ENCODE measurements around the gene ATP13A3.
A peak's percentile ranks its signal among the peaks of the same experiment; 100 is the strongest.

Gene ATP13A3

GRCh38 chr3:194440756-194441155 is 46.0 kb downstream of the ATP13A3 start:
- DNase-seq (ENCODE audit: low read depth in 2 of 2), result no peak

- no peak for DNase-seq (ENCODE audit: low read depth in 2 of 2)
Observed at GRCh38 chr3:194439881-194440550, 46.8 kb downstream of the ATP13A3 start.

GRCh38 chr3:194434503-194434902 is 52.3 kb downstream of the ATP13A3 start:
- no peak for DNase-seq (ENCODE audit: low read depth in 2 of 2)

GRCh38 chr3:194431554-194431953 is 55.2 kb downstream of the ATP13A3 start:
- DNase-seq (ENCODE audit: low read depth in 2 of 2), result no peak

GRCh38 chr3:194425399-194425798 is 61.4 kb downstream of the ATP13A3 start:
- no peak for DNase-seq (ENCODE audit: low read depth in 2 of 2)

GRCh38 chr3:194424953-194425352 is 61.8 kb downstream of the ATP13A3 start:
- no peak for DNase-seq (ENCODE audit: low read depth in 2 of 2)

- DNase-seq (ENCODE audit: low read depth in 2 of 2), result no peak
Observed at GRCh38 chr3:194424373-194424772, 62.4 kb downstream of the ATP13A3 start.

- DNase-seq (ENCODE audit: low read depth in 2 of 2), result no peak
Observed at GRCh38 chr3:194423317-194423716, 63.5 kb downstream of the ATP13A3 start.

- no peak for DNase-seq (ENCODE audit: low read depth in 2 of 2)
Observed at GRCh38 chr3:194422188-194422587, 64.6 kb downstream of the ATP13A3 start.

GRCh38 chr3:194418671-194419070 is 68.1 kb downstream of the ATP13A3 start:
- DNase-seq (ENCODE audit: low read depth in 2 of 2), result no peak

- no peak for DNase-seq (ENCODE audit: low read depth in 2 of 2)
Observed at GRCh38 chr3:194407423-194407822, 79.4 kb downstream of the ATP13A3 start.

GRCh38 chr3:194405766-194406165 is 81.0 kb downstream of the ATP13A3 start:
- no peak for DNase-seq (ENCODE audit: low read depth in 2 of 2)

GRCh38 chr3:194404365-194405140 is 82.2 kb downstream of the ATP13A3 start:
- no peak for DNase-seq (ENCODE audit: low read depth in 2 of 2)

- no peak for DNase-seq (ENCODE audit: low read depth in 2 of 2)
Observed at GRCh38 chr3:194401868-194402329, 84.9 kb downstream of the ATP13A3 start.

GRCh38 chr3:194401346-194401745 is 85.5 kb downstream of the ATP13A3 start:
- no peak for DNase-seq (ENCODE audit: low read depth in 2 of 2)

GRCh38 chr3:194399874-194400411 is 86.9 kb downstream of the ATP13A3 start:
- no peak for DNase-seq (ENCODE audit: low read depth in 2 of 2)

- no peak for DNase-seq (ENCODE audit: low read depth in 2 of 2)
Observed at GRCh38 chr3:194399166-194399565, 87.6 kb downstream of the ATP13A3 start, which contains the start of gene GP5. Gene GP5, minus strand, starts transcription at chr3:194399266. Its CDS starts 984 bp downstream, at chr3:194398282.

- DNase-seq (ENCODE audit: low read depth in 2 of 2), result peak in 1 of 2 donors; percentile 14
Observed at GRCh38 chr3:194397757-194398312, 89.0 kb downstream of the ATP13A3 start.

GRCh38 chr3:194396859-194397756 is 89.7 kb downstream of the ATP13A3 start:
- DNase-seq (ENCODE audit: low read depth in 2 of 2), result peak in 1 of 2 donors; percentile 21

- DNase-seq (ENCODE audit: low read depth in 2 of 2), result no peak
Observed at GRCh38 chr3:194396539-194396858, 90.3 kb downstream of the ATP13A3 start.

- peak; percentile 42 to 49 for DNase-seq (ENCODE audit: low read depth in 2 of 2)
Observed at GRCh38 chr3:194395778-194396538, 90.8 kb downstream of the ATP13A3 start.

Data from stimulated activated CD8-positive, alpha-beta memory T cell treated with anti-CD3 and anti-CD28 coated beads, Interleukin-15, amount 100 ng/mL, for 48 hours (primary cell).